ENCODE results near the gene BOK. TPM values are rescaled to one million over a fixed set of nuclear protein-coding genes. Genes with fewer than 3 reads are reported as not detected.

Gene BOK
- total and polyA plus RNA-seq, 10 of the 15 experiments (the other 5 are each of a cell fraction or from before 2014, with no cell fraction given): 0.04 to 0.15 (median 0.12) TPM; not detected in 7

- no TSS peak for BruUV-seq (replicated peaks)
- 73% methylated on average over 10 of the region's 10 CpGs for WGBS (ENCODE audit: insufficient coverage, insufficient replicate concordance, low lambda C conversion rate, missing lambda C conversion rate)
- no peak for FAIRE-seq
These were observed 13.4 kb upstream of the BOK start for GRCh38 chr2:241545106-241545505.

GRCh38 chr2:241545523-241546473 lies 12.7 kb upstream of the BOK start:
- Histone ChIP-seq H4K20me1 (ENCODE audit: control insufficient read depth, insufficient read depth) (no peaks in the 10 kb centered on the region), H3K9ac (ENCODE audit: control insufficient read depth, insufficient read depth, low read length) (no peak overlapping the region), H3K4me1 (ENCODE audit: control insufficient read depth, insufficient read depth, low read length) (no peaks in the 10 kb centered on the region), H3K4me3 (no peak overlapping the region), H3K27ac (ENCODE audit: control insufficient read depth, insufficient read depth) (no peak overlapping the region), H3K9me3 (replicated peaks; ENCODE audit: control insufficient read depth, insufficient read depth, low read length) (no peaks in the 10 kb centered on the region; the same call in 2 of the 3 replicates), H3K36me3 (ENCODE audit: control insufficient read depth in 2 of 2, insufficient read depth in 2 of 2, low read length in 1 of 2) (no peaks in the 10 kb centered on the region), H3K27me3 (replicated peaks in 1 of 2; ENCODE audit: control insufficient read depth in 2 of 2, insufficient read depth in 2 of 2, low read length in 1 of 2) (no peaks in the 10 kb centered on the region; a peak in 2 of 4 replicates), H2AFZ (ENCODE audit: control insufficient read depth, low read depth, low read length) (no peak overlapping the region), H3K79me2 (ENCODE audit: control insufficient read depth, insufficient read depth, low read length) (no peaks in the 10 kb centered on the region), H3K4me2 (ENCODE audit: control insufficient read depth, insufficient read depth) (no peak overlapping the region)
- in situ Hi-C loops (cut with MboI): no loop called here
- intact Hi-C loops (cut with micrococcal nuclease; ENCODE audit: unreplicated experiment): no loop called here
- WGBS (ENCODE audit: insufficient coverage, insufficient replicate concordance, low lambda C conversion rate, missing lambda C conversion rate): 65% methylated on average over 12 of the region's 12 CpGs
- RAD21 ChIA-PET (ENCODE audit: unreplicated experiment): no interaction called here
- ATAC-seq (no peak), DNase-seq (ENCODE audit: low read depth, low spot score) (no peak), FAIRE-seq (no peak)
- POLR2A ChIA-PET: no interaction called here
- BruUV-seq (replicated peaks): no TSS peak
- SMC1A ChIA-PET (ENCODE audit: uncharacterized antibody, unreplicated experiment): interaction anchor here (0.9 kb wide), 1 partner anchor 27 kb away, joined by 4 read pairs; no protein-coding TSS in a partner anchor
- CTCF ChIA-PET: no interaction called here
- TF ChIP-seq HSF1 (IDR thresholded peaks at IDR 0.05; ENCODE audit: low read depth, low read length): no peak
- no peak for TF ChIP-seq ETV6 (conservative IDR thresholded peaks at IDR 0.05 in 1 of 2, IDR thresholded peaks at IDR 0.05 in 1 of 2; ENCODE audit: borderline replicate concordance in 1 of 2, low read depth in 1 of 2)
- TF ChIP-seq RUNX3 (IDR thresholded peaks at IDR 0.05; ENCODE audit: low read length): no peak
- no peak for TF ChIP-seq SUPT20H (IDR thresholded peaks at IDR 0.05; ENCODE audit: borderline replicate concordance, control insufficient read depth, low read depth, low read length)
- no peak for TF ChIP-seq RAD51 (IDR thresholded peaks at IDR 0.05)
- no peak for TF ChIP-seq NBN (IDR thresholded peaks at IDR 0.05)
- TF ChIP-seq ZZZ3 (IDR thresholded peaks at IDR 0.05; ENCODE audit: control insufficient read depth, insufficient read length, low read depth): no peak
- TF ChIP-seq POU2F2 (IDR thresholded peaks at IDR 0.05; ENCODE audit: borderline replicate concordance, low read depth, low read length): no peak
- no peak for TF ChIP-seq NRF1 (conservative IDR thresholded peaks at IDR 0.05; ENCODE audit: low read depth, low read length)
- no peak for TF ChIP-seq IRF3 (IDR thresholded peaks at IDR 0.05)
- TF ChIP-seq JUND (IDR thresholded peaks at IDR 0.05; ENCODE audit: low read depth, low read length): no peak
- no peak for TF ChIP-seq RCOR1 (conservative IDR thresholded peaks at IDR 0.05; ENCODE audit: low read depth, low read length)
- no peak for TF ChIP-seq MEF2B (IDR thresholded peaks at IDR 0.05; ENCODE audit: partially characterized antibody, poor library complexity, severe bottlenecking)

More at GRCh38 chr2:241545106-241545505, 13.4 kb upstream of the BOK start:
- no peak for TF ChIP-seq GABPA (IDR thresholded peaks at IDR 0.05; ENCODE audit: low read depth)
- H3K79me2 ChIP-seq (ENCODE audit: control insufficient read depth, insufficient read depth, low read length): no peaks in the 10 kb centered on the region
- ChIA-PET RAD21 (ENCODE audit: unreplicated experiment) (no interaction called here), SMC1A (ENCODE audit: uncharacterized antibody, unreplicated experiment) (interaction anchor here (0.9 kb wide), 1 partner anchor 26 kb away, joined by 4 read pairs; no protein-coding TSS in a partner anchor), CTCF (no interaction called here), POLR2A (no interaction called here)
- no peak overlapping the region for H3K4me2 ChIP-seq (ENCODE audit: control insufficient read depth, insufficient read depth)
- no peaks in the 10 kb centered on the region for H3K36me3 ChIP-seq (ENCODE audit: control insufficient read depth in 2 of 2, insufficient read depth in 2 of 2, low read length in 1 of 2)
- no peaks in the 10 kb centered on the region for H3K4me1 ChIP-seq (ENCODE audit: control insufficient read depth, insufficient read depth, low read length)
- DNase-seq (ENCODE audit: low read depth, low spot score): no peak
- H3K27ac ChIP-seq (ENCODE audit: control insufficient read depth, insufficient read depth): no peak overlapping the region
- intact Hi-C loops (cut with micrococcal nuclease; ENCODE audit: unreplicated experiment): no loop called here
- no peaks in the 10 kb centered on the region; a peak in 2 of 4 replicates for H3K27me3 ChIP-seq (replicated peaks in 1 of 2; ENCODE audit: control insufficient read depth in 2 of 2, insufficient read depth in 2 of 2, low read length in 1 of 2)
- no peaks in the 10 kb centered on the region; the same call in 2 of the 3 replicates for H3K9me3 ChIP-seq (replicated peaks; ENCODE audit: control insufficient read depth, insufficient read depth, low read length)
- H3K4me3 ChIP-seq: no peak overlapping the region
- H3K9ac ChIP-seq (ENCODE audit: control insufficient read depth, insufficient read depth, low read length): no peak overlapping the region
- in situ Hi-C loops (cut with MboI): no loop called here
- H4K20me1 ChIP-seq (ENCODE audit: control insufficient read depth, insufficient read depth): no peaks in the 10 kb centered on the region
- no peak overlapping the region for H2AFZ ChIP-seq (ENCODE audit: control insufficient read depth, low read depth, low read length)
- no peak for ATAC-seq

Data from GM12878 (cell line).